HT-29 (cell line): Measurements from ENCODE around the gene IRS2. TPM values are rescaled to one million over a fixed set of nuclear protein-coding genes. Genes with fewer than 3 reads are reported as not detected.
A peak's percentile ranks its signal among the peaks of the same experiment; 100 is the strongest.

Source experiments
- DNase-seq: peaks from one replicate; pipeline ENCODE4 v3.0.0-alpha.2; 2015; ENCODE audit warnings: low spot score
- total RNA-seq: library from RNA; depleted of rRNA; stranded (reverse); fragments of >200 nt; shearing (Covaris generic); gene quantifications from 2 replicates; pipeline ENCODE4 v1.2.3, GENCODE V29; 2014

IRS2 gene
- total RNA-seq, 1 experiment from 2014 or later: 9.1 TPM

GRCh38 chr13:109782066-109782822 is 4.1 kb downstream of the IRS2 start:
- DNase-seq: no peak

GRCh38 chr13:109781384-109782065 is 4.9 kb downstream of the IRS2 start:
- DNase-seq: peak; percentile 40

- DNase-seq: peak; percentile 23
These were observed 5.5 kb downstream of the IRS2 start for GRCh38 chr13:109780845-109781383.

- no peak for DNase-seq
These were observed 6.4 kb downstream of the IRS2 start for GRCh38 chr13:109779876-109780510.

DNA sequence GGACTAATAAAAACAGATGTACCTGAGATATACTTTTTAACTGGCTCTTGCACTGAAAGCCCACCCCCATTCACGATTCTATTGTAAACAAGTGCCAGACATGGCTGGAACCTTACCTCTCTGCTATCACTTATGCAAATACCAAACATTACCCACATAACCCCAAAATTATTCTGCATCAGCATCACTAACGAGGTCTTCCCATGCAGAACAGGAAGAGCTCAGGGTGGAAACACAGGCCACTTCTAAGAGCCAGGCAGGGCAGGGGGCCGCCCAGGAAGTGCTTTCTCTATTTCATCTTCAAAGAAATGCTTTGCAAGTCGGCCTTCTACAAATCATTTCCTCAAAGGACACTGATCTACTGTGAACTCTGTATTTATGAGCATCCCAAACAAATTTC is 7.3 kb downstream of the IRS2 start:
- peak; percentile 19 for DNase-seq

DNA sequence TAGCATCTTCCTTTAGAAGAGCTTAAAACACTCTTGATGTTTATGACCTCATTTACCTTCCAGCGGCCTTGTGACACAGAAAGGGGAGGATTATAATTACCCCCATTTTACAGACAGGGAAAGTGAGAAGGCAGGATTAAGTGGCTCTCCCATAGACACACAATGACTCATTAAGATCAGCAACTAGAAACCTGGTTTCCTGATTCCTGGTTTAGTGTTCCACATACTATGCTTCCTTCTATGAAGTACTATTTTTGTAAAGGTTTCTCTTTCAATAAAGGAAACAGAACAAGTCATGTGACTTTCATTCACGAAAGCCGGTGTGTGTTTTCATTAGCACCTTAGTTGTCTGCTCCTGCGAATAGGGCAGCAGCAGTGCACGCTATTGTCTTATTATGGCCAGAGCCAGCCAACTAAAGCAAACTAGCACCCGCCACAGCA is 8.3 kb downstream of the IRS2 start:
- peak; percentile 79 for DNase-seq

DNA sequence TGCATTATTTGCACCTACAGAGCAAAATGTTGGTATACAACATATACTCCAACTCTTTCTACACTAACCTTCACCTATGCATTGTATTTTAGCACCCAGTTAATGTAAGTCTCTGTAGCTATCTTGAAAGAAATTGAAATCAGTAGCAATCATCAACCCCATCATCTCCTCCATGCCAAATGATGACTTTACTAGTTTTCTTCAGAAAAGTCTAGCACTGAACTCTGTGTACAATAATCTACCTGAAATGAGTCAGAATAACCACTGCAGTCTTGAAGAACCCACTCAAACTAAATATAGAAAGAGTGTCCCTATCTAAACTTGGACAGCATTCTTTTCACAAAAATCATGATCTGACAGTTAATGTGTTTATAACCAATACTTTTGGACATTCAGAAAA is 9.8 kb downstream of the IRS2 start:
- DNase-seq: no peak

DNA sequence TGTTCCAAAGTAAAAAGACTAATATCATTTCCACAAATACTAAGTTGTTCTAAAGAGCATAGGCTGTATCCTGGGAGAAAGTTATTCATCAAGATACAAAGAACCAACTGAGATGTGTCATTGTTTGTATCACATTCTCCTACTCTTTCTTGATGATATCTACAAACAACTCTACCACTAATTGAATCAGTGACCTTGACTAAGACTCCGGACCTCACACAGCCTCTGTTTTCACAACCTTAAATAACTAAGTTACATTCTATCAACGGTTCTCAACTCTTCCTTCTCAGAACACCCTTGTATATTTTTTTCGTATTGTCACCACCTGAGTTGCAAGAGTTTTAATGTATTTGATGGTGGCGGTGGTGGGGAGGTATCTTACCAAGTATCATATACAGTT is 12.6 kb downstream of the IRS2 start:
- DNase-seq: peak; percentile 48

GRCh38 chr13:109773276-109773675 is 13.1 kb downstream of the IRS2 start:
- peak; percentile 77 for DNase-seq

- no peak for DNase-seq
These were observed 14.5 kb downstream of the IRS2 start for GRCh38 chr13:109771926-109772325.

DNA sequence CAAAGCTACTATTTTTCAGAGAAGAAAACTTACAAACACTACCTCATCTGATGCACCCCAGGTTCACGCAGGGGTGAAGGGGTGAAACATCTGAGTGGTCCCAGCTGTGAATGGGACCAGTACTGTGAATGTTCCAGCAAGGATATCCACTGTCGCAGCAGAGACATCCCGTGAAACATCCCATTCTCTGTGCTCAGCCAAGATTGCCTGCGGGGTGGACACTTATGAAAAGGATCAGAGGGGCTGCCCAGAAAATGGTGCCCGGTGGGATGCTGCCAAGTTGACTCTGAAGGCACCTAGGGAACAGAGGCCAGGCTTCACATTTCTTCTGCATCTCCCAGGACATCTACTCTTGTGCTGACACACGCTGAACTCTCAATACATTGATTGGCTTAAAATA is 15.9 kb downstream of the IRS2 start:
- no peak for DNase-seq

- DNase-seq: no peak
These were observed 16.5 kb downstream of the IRS2 start for GRCh38 chr13:109769921-109770320.

DNA sequence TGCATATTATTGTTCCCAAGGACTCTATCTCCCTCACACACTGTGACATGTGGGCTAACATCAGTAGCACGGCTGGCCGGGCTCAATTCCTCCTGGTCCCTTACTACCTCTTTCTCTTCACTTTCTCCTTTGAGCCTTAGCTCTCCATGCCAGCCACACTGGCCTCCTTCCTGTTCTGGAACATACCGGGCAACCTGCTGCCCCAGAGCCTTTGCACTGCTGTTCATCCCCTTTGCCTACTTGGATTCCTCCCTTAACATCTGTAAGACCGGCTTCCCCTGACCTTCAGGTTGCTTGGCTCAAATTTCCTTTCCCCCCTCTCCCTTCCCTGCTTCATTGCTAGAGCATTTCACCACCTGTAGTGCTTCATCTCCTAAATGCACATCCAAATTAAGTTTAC is 17.1 kb downstream of the IRS2 start:
- DNase-seq: no peak

GRCh38 chr13:109768616-109769015 is 17.8 kb downstream of the IRS2 start:
- no peak for DNase-seq

DNA sequence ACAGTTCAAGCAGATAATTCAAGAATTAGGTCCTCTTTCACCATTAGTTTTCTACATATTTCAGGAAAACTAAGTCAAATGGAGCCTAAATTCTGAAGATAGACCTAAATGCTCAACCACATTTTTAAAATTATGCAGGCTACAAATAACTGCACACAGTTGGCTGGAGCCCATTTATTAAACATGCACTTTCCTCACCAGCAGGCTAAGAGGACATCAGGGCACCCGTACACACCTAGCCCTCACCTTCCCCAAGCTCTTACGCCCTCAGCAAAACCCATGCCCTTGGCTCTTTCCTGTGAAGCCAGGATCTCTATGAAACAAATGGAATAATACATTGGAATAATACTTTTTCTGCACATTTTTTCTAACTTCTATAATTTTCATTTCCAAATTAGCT is 18.2 kb downstream of the IRS2 start:
- DNase-seq: no peak

DNA sequence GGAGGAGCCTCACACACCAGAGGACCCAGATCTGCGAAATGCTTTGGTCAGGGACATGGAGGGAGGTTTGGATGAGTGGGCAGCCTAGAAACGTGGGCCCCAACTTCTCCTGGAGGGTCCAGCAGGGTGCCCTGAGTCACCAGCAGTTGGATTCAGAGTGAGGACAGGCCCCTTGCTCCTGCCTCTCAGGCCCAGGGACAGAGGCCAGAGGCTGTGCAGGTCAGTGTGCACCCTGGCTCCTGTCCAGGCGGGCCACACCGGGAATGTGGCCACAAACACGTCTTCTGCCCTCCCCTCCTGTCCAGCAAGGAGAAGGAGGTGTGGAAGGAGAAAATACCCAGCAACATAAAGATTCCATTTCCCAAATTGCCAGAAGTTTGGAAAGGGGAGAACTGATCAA is 19.4 kb downstream of the IRS2 start:
- no peak for DNase-seq

DNA sequence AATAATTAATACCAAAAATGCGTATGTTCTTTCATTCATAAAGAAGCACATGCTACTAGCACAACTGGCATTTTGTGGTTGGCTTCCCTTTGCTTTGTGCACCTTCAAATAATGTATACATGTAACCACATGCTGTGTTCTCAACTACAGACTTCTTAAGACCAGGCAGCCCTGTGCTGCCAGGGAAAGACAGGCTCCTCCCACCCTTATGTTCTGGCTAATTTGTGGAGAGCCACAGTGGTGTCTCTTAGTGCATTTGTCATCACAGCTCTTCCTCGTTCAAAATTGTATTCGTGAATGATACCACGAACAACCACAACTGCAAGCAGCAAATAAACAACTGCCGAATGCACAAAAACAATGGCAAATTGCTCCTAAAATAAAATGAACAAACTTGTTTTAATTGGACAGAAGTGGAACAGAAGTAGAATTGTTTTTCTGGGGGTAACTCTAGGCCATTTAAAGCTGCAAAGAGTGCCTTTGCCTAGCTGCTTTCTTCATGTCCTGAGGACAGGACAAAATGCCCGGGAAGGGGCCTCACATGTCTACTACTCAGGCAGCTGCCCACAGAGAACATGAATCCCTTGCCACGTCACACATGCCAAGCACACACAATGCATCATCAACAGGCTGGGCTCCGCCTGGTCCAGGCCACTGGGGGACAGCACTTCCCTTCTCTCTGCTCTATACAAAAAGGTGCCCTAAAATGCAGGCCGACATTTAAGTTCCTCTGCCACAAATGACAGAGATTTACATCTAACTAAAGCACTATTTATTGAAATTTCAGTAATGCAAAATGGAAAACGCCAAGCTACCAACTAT is 21.7 kb downstream of the IRS2 start:
- DNase-seq: no peak

DNA sequence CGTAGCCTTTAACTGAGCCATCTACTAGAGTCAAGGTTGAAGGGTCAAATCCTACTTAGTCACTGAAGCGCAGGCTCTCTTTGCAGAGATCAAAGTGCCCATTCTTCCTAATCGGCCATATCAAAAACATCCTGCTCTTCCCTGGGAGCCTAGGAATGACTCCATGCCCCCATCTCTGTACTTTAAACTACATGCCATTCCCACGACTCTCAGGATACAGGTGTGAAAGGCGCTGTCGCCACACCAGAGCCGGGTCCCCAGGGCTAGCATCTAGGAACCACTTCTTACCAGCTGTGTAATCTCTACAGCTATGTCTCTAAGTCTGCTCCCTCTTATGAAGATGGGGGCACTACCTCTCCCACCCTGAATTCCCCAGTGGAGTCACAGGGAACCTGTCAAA is 22.3 kb downstream of the IRS2 start:
- no peak for DNase-seq

GRCh38 chr13:109762791-109763190 is 23.6 kb downstream of the IRS2 start:
- DNase-seq: no peak

DNA sequence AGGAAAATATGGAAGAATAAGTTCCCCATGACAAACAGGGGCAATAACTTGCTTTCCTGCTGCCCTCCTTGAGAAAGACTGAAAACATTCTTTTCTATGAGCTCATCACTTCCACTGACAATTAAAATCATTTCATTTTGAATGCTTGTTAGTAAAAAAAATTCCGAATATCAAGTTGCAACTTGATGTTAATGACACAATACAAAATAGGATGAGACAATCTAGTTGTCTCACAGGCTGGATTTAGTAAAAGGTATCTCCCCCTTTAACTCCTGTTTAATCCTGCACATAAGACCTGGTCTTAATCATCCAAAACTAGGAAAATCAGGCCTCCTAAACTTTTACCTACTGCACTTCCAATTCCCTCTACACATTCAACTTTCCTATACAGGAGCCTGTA is 24.7 kb downstream of the IRS2 start:
- DNase-seq: no peak

DNA sequence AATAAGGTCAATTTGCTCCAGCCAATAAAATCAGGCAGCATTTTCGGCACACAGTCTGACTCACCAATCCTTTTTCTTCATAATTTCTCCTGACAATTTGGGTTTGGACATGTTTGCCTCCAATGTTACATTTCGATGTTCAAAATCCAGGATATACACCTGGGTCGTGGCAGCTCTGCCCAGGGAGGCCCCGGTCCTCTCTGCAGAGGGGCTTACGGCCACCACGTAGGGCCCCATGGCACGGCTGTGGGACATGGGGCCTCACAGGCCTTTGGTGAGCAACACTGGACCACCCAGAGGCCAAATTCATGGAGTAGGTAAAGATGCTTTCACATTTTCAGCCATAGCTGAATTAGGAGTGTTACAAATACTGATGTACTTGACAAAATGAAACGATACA is 25.4 kb downstream of the IRS2 start:
- no peak for DNase-seq

DNA sequence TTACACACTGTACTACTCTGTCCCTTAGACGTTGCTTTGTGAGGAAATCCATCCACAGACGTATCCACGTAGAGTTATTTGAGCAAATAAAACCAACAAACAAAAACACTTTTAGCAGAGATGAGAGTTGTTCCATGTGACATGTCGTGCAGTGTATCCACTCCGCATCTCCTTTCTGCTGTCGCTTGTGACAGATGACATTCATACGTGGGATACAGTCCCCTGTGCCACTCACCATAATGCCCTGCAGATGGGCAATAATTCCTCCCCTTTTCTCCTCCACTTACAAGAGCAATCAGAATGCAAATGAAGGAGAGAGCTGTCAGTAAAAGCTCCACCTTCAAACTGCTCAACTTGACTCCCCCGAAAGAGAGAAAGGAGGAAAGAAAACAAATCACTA is 26.0 kb downstream of the IRS2 start:
- no peak for DNase-seq
